ENCODE results near the gene PCMTD2.
A peak's percentile ranks its signal among the peaks of the same experiment; 100 is the strongest.

PCMTD2 gene

GRCh38 chr20:64256282-64256935, 861 bp downstream of the PCMTD2 start:
- DNase-seq (ENCODE audit: low spot score) = peak; percentile 54

GRCh38 chr20:64257107-64257757, 1.7 kb downstream of the PCMTD2 start:
- DNase-seq (ENCODE audit: low spot score) = no peak

GRCh38 chr20:64258071-64258823, 2.7 kb downstream of the PCMTD2 start:
- DNase-seq (ENCODE audit: low spot score) = no peak

GRCh38 chr20:64260239-64260638, 4.7 kb downstream of the PCMTD2 start:
- no peak for DNase-seq (ENCODE audit: low spot score)

- peak; percentile 61 for DNase-seq (ENCODE audit: low spot score)
Measured at GRCh38 chr20:64261138-64261537, 5.6 kb downstream of the PCMTD2 start.

GRCh38 chr20:64264091-64264490, 8.5 kb downstream of the PCMTD2 start:
- no peak for DNase-seq (ENCODE audit: low spot score)

- DNase-seq (ENCODE audit: low spot score) = no peak
Measured at GRCh38 chr20:64265201-64265600, 9.7 kb downstream of the PCMTD2 start.

- DNase-seq (ENCODE audit: low spot score) = no peak
Measured at GRCh38 chr20:64266988-64267387, 11.4 kb downstream of the PCMTD2 start.

- no peak for DNase-seq (ENCODE audit: low spot score)
Measured at GRCh38 chr20:64268174-64268573, 12.6 kb downstream of the PCMTD2 start.

GRCh38 chr20:64269604-64270411, 14.3 kb downstream of the PCMTD2 start:
- no peak for DNase-seq (ENCODE audit: low spot score)

- DNase-seq (ENCODE audit: low spot score) = no peak
Measured at GRCh38 chr20:64271636-64272035, 16.1 kb downstream of the PCMTD2 start.

GRCh38 chr20:64273109-64273508, 17.6 kb downstream of the PCMTD2 start:
- DNase-seq (ENCODE audit: low spot score) = no peak

GRCh38 chr20:64276817-64277216, 21.3 kb downstream of the PCMTD2 start:
- DNase-seq (ENCODE audit: low spot score) = no peak

- no peak for DNase-seq (ENCODE audit: low spot score)
Measured at GRCh38 chr20:64277571-64278316, 22.2 kb downstream of the PCMTD2 start.

GRCh38 chr20:64278317-64278681, 22.8 kb downstream of the PCMTD2 start:
- DNase-seq (ENCODE audit: low spot score) = no peak

- DNase-seq (ENCODE audit: low spot score) = no peak
Measured at GRCh38 chr20:64279826-64280459, 24.4 kb downstream of the PCMTD2 start.

GRCh38 chr20:64280460-64280843, 24.9 kb downstream of the PCMTD2 start:
- no peak for DNase-seq (ENCODE audit: low spot score)

GRCh38 chr20:64283646-64284045, 28.1 kb downstream of the PCMTD2 start:
- no peak for DNase-seq (ENCODE audit: low spot score)

- peak; percentile 95 for DNase-seq (ENCODE audit: low spot score)
Measured at GRCh38 chr20:64285579-64286446, 30.3 kb downstream of the PCMTD2 start.

Data from hematopoietic multipotent progenitor cell treated with erythropoietin and hydrocortisone succinate and interleukin-3 and kit ligand, for 17 days (in vitro differentiated cells).